Calu3 (cell line): ENCODE data around the gene KREMEN1. TPM values are rescaled to one million over a fixed set of nuclear protein-coding genes. Genes with fewer than 3 reads are reported as not detected.

Source experiments
- BruUV-seq: library from RNA; stranded (reverse); fragments of 400-500 nt; replicated peaks from 2 replicates; lab custom pipeline; 2021; lab: Mats Ljungman, UMichigan
- CTCF ChIA-PET: fragments of 300-600 bp; sonication (Branson Sonifier 250); formaldehyde crosslinking; loops from one replicate; lab custom pipeline; 2022; ENCODE audit warnings: antibody characterized with exemption; lab: Charles Lee
- DNase-seq: peaks from one replicate; pipeline ENCODE4 v3.0.0; 2022
- H3K27ac Mint-ChIP-seq: one replicate; pipeline ENCODE4 v1.8.0; 2022; ENCODE audit warnings: mixed read lengths; ENCODE audit not compliant: unreplicated experiment
- H3K27me3 Mint-ChIP-seq: one replicate; pipeline ENCODE4 v1.8.0; 2022; ENCODE audit warnings: mixed read lengths; ENCODE audit not compliant: unreplicated experiment
- H3K36me3 Mint-ChIP-seq: one replicate; pipeline ENCODE4 v1.8.0; 2022; ENCODE audit warnings: mild to moderate bottlenecking, moderate library complexity, mixed read lengths; ENCODE audit not compliant: insufficient read depth, unreplicated experiment
- H3K4me1 Mint-ChIP-seq: one replicate; pipeline ENCODE4 v1.8.0; 2022; ENCODE audit warnings: mild to moderate bottlenecking, low read depth, mixed read lengths; ENCODE audit not compliant: unreplicated experiment
- H3K4me3 Mint-ChIP-seq: one replicate; pipeline ENCODE4 v1.8.0; 2022; ENCODE audit warnings: mild to moderate bottlenecking, low read depth, moderate library complexity, mixed read lengths; ENCODE audit not compliant: unreplicated experiment
- H3K9me3 Mint-ChIP-seq: one replicate; pipeline ENCODE4 v1.8.0; 2022; ENCODE audit warnings: low read depth, mixed read lengths; ENCODE audit not compliant: unreplicated experiment
- CTCF ChIP-seq: fragments of 200-600 bp; IDR thresholded peaks from one replicate; pipeline ENCODE4 v1.8.0; 2022; ENCODE audit warnings: antibody characterized with exemption; ENCODE audit not compliant: unreplicated experiment
- intact Hi-C: fragments of 100-400 bp; cut with micrococcal nuclease; formaldehyde crosslinking; loops from one replicate; pipeline ENCODE4 v1.10.0; 2022; ENCODE audit not compliant: unreplicated experiment
- total RNA-seq: library from RNA; stranded (reverse); gene quantifications from 2 replicates; pipeline ENCODE4 v1.2.3, GENCODE V29; 2022

The KREMEN1 gene
- total RNA-seq, 1 experiment from 2014 or later: 2.8 TPM

- DNase-seq: no peak
- Mint-ChIP-seq H3K36me3 (no peaks in the 10 kb centered on the region), H3K4me1 (peaks cover 4% of the 10 kb centered on the region), H3K27me3 (peaks cover 5% of the 10 kb centered on the region), H3K4me3 (no peak overlapping the region), H3K27ac (no peak overlapping the region), H3K9me3 (no peaks in the 10 kb centered on the region)
- TF ChIP-seq CTCF: no peak
- intact Hi-C loops: no loop called here
- CTCF ChIA-PET: no interaction called here
- no TSS peak for BruUV-seq
Observed at GRCh38 chr22:29083933-29084591, 11.2 kb downstream of the KREMEN1 start.

- no peak for DNase-seq
- BruUV-seq: no TSS peak
- intact Hi-C loops: no loop called here
- Mint-ChIP-seq H3K4me1 (peaks cover 8% of the 10 kb centered on the region), H3K9me3 (no peaks in the 10 kb centered on the region), H3K36me3 (no peaks in the 10 kb centered on the region), H3K27ac (no peak overlapping the region), H3K4me3 (no peak overlapping the region), H3K27me3 (peaks cover 28% of the 10 kb centered on the region)
- no peak for TF ChIP-seq CTCF
- CTCF ChIA-PET: no interaction called here
Observed at GRCh38 chr22:29087012-29087411, 14.2 kb downstream of the KREMEN1 start.

- no TSS peak for BruUV-seq
- intact Hi-C loops: no loop called here
- Mint-ChIP-seq H3K27ac (no peak overlapping the region), H3K9me3 (no peaks in the 10 kb centered on the region), H3K36me3 (no peaks in the 10 kb centered on the region), H3K27me3 (peaks cover 33% of the 10 kb centered on the region), H3K4me3 (no peak overlapping the region), H3K4me1 (peaks cover 8% of the 10 kb centered on the region)
- CTCF ChIA-PET: no interaction called here
- no peak for TF ChIP-seq CTCF
- no peak for DNase-seq
Observed at GRCh38 chr22:29088809-29089208, 16.0 kb downstream of the KREMEN1 start.

- Mint-ChIP-seq H3K27me3 (peaks cover 33% of the 10 kb centered on the region), H3K9me3 (no peaks in the 10 kb centered on the region), H3K4me3 (no peak overlapping the region), H3K27ac (no peak overlapping the region), H3K4me1 (peaks cover 8% of the 10 kb centered on the region), H3K36me3 (no peaks in the 10 kb centered on the region)
- CTCF ChIA-PET: no interaction called here
- BruUV-seq: no TSS peak
- TF ChIP-seq CTCF: no peak
- intact Hi-C loops: no loop called here
- no peak for DNase-seq
Observed at GRCh38 chr22:29089507-29089906, 16.7 kb downstream of the KREMEN1 start.
